KMS-11 (cell line): ENCODE measurements around the gene TAF1B.
"Not testable (repeated sequence)": the region's sequence is repeated elsewhere in the genome, so short reads cannot be mapped to it uniquely, and the experiment has no call there.

Experiments used
- H2AFZ ChIP-seq: fragments of 200-600 bp; sonication (generic); 2 replicates; pipeline ENCODE4 v1.6.1; 2016; ENCODE audit warnings: antibody characterized with exemption, mixed run types, low read depth
- H3K27ac ChIP-seq: fragments of 200-600 bp; sonication (generic); 2 replicates; pipeline ENCODE4 v1.6.1; 2016; ENCODE audit warnings: mild to moderate bottlenecking, mixed run types
- H3K27me3 ChIP-seq: fragments of 200-600 bp; sonication (generic); 2 replicates; pipeline ENCODE4 v1.6.1; 2017; ENCODE audit warnings: mild to moderate bottlenecking, low read depth, mixed run types, moderate library complexity; ENCODE audit not compliant: insufficient read depth
- H3K36me3 ChIP-seq: fragments of 200-600 bp; sonication (generic); 2 replicates; pipeline ENCODE4 v1.6.1; 2017; ENCODE audit warnings: mild to moderate bottlenecking, mixed run types; ENCODE audit not compliant: insufficient read depth
- H3K4me1 ChIP-seq: fragments of 200-600 bp; sonication (generic); 2 replicates; pipeline ENCODE4 v1.6.1; 2016; ENCODE audit warnings: mild to moderate bottlenecking, low read depth, mixed run types; ENCODE audit not compliant: poor library complexity, severe bottlenecking
- H3K4me2 ChIP-seq: fragments of 200-600 bp; sonication (generic); 2 replicates; pipeline ENCODE4 v1.7.0; 2016; ENCODE audit warnings: mild to moderate bottlenecking, mixed run types
- H3K4me3 ChIP-seq: fragments of 200-600 bp; sonication (generic); IDR thresholded peaks from 2 replicates; pipeline ENCODE4 v1.6.1; 2017; ENCODE audit warnings: low read depth, low read length, mixed read lengths; ENCODE audit not compliant: insufficient read depth
- H3K79me2 ChIP-seq: fragments of 200-600 bp; sonication (generic); 2 replicates; pipeline ENCODE4 v1.6.1; 2016; ENCODE audit warnings: low read depth, mixed run types; ENCODE audit not compliant: insufficient read depth
- H3K9ac ChIP-seq: fragments of 200-600 bp; sonication (generic); 2 replicates; pipeline ENCODE4 v1.6.1; 2016; ENCODE audit warnings: mild to moderate bottlenecking, mixed run types
- H4K20me1 ChIP-seq: fragments of 200-600 bp; sonication (generic); 2 replicates; pipeline ENCODE4 v1.6.1; 2016; ENCODE audit warnings: mild to moderate bottlenecking, mixed run types; ENCODE audit not compliant: insufficient read depth
- CTCF ChIP-seq: fragments of 200-600 bp; sonication (generic); conservative IDR thresholded peaks from 2 replicates; pipeline ENCODE4 v1.6.1; 2017; ENCODE audit warnings: low read depth, mild to moderate bottlenecking, antibody characterized with exemption, low read length, moderate library complexity, mixed read lengths

TAF1B gene

DNA sequence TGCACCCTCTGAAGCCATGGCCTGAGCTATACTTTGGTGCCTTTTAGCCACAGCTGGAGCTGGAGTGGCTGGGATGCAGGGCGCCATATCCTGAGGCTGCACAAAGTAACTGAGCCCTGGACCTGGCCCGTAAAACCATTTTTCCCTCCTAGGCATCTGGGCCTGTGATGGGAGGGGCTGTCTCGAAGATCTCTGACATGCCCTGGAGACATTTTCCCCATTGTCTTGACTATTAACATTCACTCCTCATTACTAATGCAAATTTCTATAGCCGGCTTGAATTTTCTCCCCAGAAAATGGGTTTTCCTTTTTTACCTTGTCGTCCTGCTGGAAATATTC, 15.4 kb downstream of the TAF1B start:
- H3K9ac ChIP-seq, result no peak overlapping the region
- H3K36me3 ChIP-seq, result peaks cover 6% of the 10 kb centered on the region; the same call in 1 of the 2 replicates
- no peaks in the 10 kb centered on the region for H4K20me1 ChIP-seq

DNA sequence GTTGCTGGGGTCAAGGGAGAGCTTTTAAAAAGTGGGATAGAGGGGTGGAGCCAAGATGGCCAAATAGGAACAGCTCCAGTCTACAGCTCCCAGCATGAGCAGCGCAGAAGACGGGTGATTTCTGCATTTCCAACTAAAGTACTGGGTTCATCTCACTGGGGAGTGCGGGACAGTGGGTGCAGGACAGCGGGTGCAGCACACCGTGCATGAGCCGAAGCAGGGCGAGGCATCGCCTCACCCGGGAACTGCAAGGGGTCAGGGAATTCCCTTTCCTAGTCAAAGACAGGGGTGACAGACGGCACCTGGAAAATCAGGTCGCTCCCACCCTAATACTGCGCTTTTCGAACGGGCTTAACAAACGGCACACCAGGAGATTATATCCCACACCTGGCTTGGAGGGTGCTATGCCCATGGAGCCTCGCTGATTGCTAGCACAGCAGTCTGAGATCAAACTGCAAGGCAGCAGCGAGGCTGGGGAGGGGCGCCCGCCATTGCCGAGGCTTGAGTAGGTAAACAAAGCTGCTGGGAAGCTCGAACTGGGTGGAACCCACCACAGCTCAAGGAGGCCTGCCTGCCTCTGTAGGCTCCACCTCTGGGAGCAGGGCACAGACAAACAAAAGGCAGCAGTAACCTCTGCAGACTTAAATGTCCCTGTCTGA, 17.8 kb downstream of the TAF1B start:
- not testable (repeated sequence) for H3K9ac ChIP-seq, H3K79me2 ChIP-seq, H2AFZ ChIP-seq, H3K4me3 ChIP-seq, H3K27ac ChIP-seq, H3K4me2 ChIP-seq, H3K36me3 ChIP-seq, H4K20me1 ChIP-seq, H3K4me1 ChIP-seq, H3K27me3 ChIP-seq

More for the DNA sequence above, 15.4 kb downstream of the TAF1B start:
- TF ChIP-seq CTCF, result no peak
- no peaks in the 10 kb centered on the region for H3K27me3 ChIP-seq
- no peak overlapping the region for H3K4me2 ChIP-seq
- no peaks in the 10 kb centered on the region for H3K4me1 ChIP-seq
- H2AFZ ChIP-seq, result no peak overlapping the region
- H3K27ac ChIP-seq, result no peak overlapping the region
- no peaks in the 10 kb centered on the region for H3K79me2 ChIP-seq
- no peak overlapping the region for H3K4me3 ChIP-seq

DNA sequence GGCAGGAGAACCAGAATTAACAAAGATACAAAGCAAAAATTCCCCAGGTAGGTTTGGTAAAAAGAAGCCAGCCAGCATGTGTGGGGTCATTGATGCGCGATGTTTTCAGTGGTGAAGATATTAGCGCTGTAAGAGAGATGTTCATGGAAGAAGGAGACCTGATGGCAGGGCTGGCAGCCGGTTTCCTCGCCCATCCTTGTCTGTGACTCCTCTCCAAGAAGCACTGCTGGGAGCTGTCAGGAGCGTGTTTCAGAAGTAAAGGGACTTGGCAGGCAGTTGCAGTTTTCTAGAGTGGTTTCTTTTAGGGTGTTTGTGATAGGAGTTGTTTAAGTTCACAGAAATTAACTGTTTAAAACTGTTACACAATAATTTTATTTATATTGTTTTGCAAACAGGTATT, 24.6 kb downstream of the TAF1B start:
- H3K27me3 ChIP-seq, result no peaks in the 10 kb centered on the region
- H3K4me3 ChIP-seq, result no peak overlapping the region
- H3K4me1 ChIP-seq, result no peaks in the 10 kb centered on the region
- no peak for TF ChIP-seq CTCF
- H4K20me1 ChIP-seq, result no peaks in the 10 kb centered on the region
- H3K79me2 ChIP-seq, result no peaks in the 10 kb centered on the region
- H3K36me3 ChIP-seq, result no peaks in the 10 kb centered on the region
- H3K27ac ChIP-seq, result no peak overlapping the region
- no peak overlapping the region for H3K4me2 ChIP-seq
- H3K9ac ChIP-seq, result no peak overlapping the region
- no peak overlapping the region for H2AFZ ChIP-seq

DNA sequence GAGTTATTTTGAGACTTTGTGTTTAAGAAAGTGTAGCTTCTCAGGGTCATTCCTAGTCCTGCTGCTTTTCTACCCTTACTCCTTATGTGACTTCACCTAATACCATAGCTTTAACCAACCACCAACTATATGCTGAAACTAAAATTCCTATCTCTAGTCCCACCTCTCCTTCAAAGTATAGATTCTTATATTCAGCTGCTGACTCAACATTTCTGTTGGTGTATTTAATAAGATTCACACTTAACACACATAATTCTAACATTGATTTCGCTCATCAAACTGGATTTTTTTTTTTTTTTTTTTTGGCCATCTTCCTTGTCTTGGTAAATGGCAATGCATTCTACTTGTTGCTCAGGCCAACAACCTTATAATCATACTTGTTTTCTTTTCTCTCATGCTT, 30.1 kb downstream of the TAF1B start:
- Histone ChIP-seq H3K36me3 (no peaks in the 10 kb centered on the region), H3K9ac (no peak overlapping the region), H4K20me1 (no peaks in the 10 kb centered on the region), H3K27ac (no peak overlapping the region), H3K4me1 (no peaks in the 10 kb centered on the region), H2AFZ (no peak overlapping the region), H3K79me2 (no peaks in the 10 kb centered on the region), H3K27me3 (no peaks in the 10 kb centered on the region), H3K4me2 (no peak overlapping the region), H3K4me3 (no peak overlapping the region)
- TF ChIP-seq CTCF, result no peak

DNA sequence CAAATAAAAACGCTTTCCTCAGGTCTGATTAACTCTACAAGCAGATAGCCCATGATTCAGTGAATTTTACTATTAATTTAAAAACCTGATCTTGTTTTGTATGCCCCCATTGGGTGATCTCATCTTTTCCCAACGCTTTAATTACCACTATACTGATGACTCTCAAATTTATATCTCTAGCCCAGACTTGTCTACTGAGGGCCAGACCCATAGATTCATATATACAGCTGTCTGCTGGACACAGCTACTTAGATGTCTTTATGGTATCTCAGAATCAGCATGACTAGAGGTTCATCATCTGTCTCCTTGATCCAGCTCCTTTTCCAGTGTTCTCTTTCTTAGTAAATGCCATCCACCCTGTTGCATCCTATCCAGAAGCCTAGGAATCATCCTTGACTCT, 33.8 kb downstream of the TAF1B start:
- no peak overlapping the region for H3K4me2 ChIP-seq
- no peaks in the 10 kb centered on the region for H3K4me1 ChIP-seq
- no peaks in the 10 kb centered on the region for H3K36me3 ChIP-seq
- H3K4me3 ChIP-seq, result no peak overlapping the region
- no peak for TF ChIP-seq CTCF
- H4K20me1 ChIP-seq, result no peaks in the 10 kb centered on the region
- no peak overlapping the region for H3K9ac ChIP-seq
- no peaks in the 10 kb centered on the region for H3K27me3 ChIP-seq
- no peak overlapping the region for H3K27ac ChIP-seq
- H3K79me2 ChIP-seq, result no peaks in the 10 kb centered on the region
- no peak overlapping the region for H2AFZ ChIP-seq
